Measurements from ENCODE around the gene PFKFB3.
A peak's percentile ranks its signal among the peaks of the same experiment; 100 is the strongest.
"Not testable (repeated sequence)": the region's sequence is repeated elsewhere in the genome, so short reads cannot be mapped to it uniquely, and the experiment has no call there.

PFKFB3 gene

GRCh38 chr10:6201516-6201975 is 1.2 kb upstream of the PFKFB3 start:
- peak; percentile 49 to 89 (median 64) for DNase-seq (ENCODE audit: low read depth in 4 of 4, low spot score in 1 of 4)

- DNase-seq (ENCODE audit: low read depth in 4 of 4, low spot score in 1 of 4), result no peak
These were observed 541 bp upstream of the PFKFB3 start for GRCh38 chr10:6202098-6202683.

- DNase-seq (ENCODE audit: low read depth in 4 of 4, low spot score in 1 of 4), result peak; percentile 20 to 52 (median 28)
These were observed 765 bp downstream of the PFKFB3 start for GRCh38 chr10:6203331-6204062.

GRCh38 chr10:6204063-6204340 is 1.3 kb downstream of the PFKFB3 start:
- peak in 3 of 4 experiments; percentile 42 to 63 (median 52) for DNase-seq (ENCODE audit: low read depth in 4 of 4, low spot score in 1 of 4)

GRCh38 chr10:6204341-6205191 is 1.8 kb downstream of the PFKFB3 start:
- DNase-seq (ENCODE audit: low read depth in 4 of 4, low spot score in 1 of 4), result no peak

DNA sequence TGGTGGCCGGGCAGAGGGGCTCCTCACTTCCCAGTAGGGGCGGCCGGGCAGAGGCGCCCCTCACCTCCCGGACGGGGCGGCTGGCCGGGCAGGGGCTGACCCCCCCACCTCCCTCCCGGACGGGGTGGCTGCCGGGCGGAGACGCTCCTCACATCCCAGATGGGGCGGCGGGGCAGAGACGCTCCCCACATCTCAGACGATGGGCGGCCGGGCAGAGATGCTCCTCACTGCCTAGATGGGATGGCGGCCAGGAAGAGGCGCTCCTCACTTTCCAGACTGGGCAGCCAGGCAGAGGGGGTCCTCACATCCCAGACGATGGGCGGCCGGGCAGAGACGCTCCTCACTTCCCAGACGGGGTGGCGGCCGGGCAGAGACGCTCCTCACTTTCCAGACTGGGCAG is 3.8 kb downstream of the PFKFB3 start:
- not testable (repeated sequence) for DNase-seq (ENCODE audit: low read depth in 4 of 4, low spot score in 1 of 4)

DNA sequence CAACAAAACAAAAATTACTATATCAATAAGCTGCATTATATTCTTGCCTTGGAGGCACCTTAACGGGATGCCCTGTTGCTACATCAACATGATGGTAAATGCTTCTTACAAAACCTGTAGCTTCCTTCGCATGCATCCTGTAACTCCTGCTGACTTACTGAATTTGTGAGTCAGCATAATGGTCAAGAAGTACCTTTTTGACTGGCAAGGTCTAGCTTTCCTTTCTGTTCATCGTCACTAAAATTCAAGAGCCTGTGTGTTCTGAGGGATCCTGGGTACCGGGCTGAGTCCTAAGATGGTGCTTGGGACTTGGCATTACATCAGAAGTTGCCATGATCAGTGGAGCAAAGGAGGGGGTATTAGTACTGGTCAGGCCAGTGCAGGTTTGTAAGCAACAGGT is 4.9 kb downstream of the PFKFB3 start:
- no peak for DNase-seq (ENCODE audit: low read depth in 4 of 4, low spot score in 1 of 4)

- no peak for DNase-seq (ENCODE audit: low read depth in 4 of 4, low spot score in 1 of 4)
These were observed 6.1 kb downstream of the PFKFB3 start for GRCh38 chr10:6208799-6209235.

GRCh38 chr10:6211341-6211670 is 8.6 kb downstream of the PFKFB3 start:
- DNase-seq (ENCODE audit: low read depth in 4 of 4, low spot score in 1 of 4), result no peak

DNA sequence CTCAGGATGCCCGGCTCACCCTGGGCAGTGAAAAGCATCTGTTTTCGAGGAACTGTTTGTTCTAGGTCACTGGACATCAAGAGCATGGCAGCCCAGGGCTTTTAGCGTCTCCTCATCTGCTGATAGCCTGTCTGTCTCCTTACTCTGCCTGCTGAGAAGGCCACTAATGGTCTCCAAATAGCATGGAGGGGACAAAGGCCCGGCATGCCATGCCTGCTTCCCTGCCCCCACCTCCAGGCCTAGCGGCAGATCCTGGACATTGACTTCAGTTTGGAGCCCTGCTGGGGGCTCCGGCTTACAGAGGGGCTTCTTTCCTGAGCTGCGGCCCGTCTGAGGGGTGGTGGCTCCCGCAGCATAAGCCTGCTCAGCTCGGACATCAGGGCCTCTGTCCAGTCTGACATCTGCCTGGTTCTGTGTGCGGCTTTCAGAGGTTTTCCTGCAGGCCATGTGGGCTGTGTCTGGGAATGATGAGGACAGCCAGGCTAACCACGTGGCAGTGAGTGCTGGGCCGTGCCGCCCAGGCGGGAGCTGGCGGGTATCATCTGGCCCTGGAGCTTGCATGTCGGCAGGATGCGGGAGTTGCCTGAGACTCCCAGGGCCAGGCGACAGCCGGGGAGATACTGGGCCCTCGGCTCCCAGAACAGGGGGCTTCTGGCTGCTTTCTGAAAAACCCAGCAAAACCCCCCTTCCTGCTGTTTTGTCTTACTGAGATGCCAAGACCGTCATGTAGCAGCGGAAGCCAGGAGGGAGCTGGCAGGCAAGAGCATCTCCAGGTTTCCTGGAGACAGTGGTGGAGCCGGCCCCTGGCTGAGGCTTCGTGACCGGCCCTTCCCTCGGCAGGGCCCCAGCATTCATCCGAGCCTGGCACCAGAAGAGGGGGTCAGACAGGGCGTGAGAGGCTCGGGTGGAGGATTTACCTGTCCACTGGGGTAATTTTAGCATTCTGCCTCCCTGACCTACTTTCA is 9.2 kb downstream of the PFKFB3 start:
- no peak for DNase-seq (ENCODE audit: low read depth in 4 of 4, low spot score in 1 of 4)

DNA sequence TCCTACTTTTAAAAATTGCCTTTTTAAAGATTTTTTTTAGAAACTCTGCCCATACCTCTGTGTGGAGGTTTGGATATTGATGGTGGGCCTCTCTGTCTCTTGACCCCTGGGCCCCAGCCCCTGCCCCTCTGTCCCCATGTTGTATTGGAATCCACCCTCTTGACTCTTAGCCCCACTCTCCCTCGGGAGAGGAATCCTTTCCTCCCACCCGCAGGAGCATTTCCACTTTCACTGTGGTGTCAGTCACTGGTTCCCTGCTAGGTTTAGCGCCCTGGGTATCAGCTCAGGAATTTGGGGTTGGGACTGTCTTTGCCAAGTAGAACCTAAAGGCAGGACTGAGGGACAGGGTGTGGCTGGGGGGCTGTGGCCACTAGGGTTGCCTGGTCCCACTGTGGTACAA is 10.1 kb downstream of the PFKFB3 start:
- DNase-seq (ENCODE audit: low read depth in 4 of 4, low spot score in 1 of 4), result no peak

GRCh38 chr10:6213257-6213905 is 10.6 kb downstream of the PFKFB3 start:
- DNase-seq (ENCODE audit: low read depth in 4 of 4, low spot score in 1 of 4), result no peak

DNA sequence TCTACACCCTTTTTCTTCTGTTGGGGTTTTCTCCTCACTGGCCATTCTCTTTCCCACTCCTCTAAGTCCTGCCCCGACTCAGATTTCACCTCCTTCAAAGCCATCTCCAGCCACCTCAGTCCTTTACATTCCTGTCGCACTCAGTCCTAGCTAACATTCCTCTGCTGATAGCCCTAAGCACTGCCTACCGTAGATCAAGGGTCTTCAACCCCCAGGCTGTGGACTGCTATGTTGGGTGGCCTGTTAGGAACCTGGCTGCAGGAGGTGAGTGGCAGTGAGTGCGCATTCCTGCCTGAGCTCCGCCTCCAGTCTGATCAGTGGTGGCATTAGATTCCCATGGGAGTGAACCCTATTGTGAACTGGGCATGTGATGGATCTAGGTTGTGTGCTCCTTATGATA is 11.2 kb downstream of the PFKFB3 start:
- DNase-seq (ENCODE audit: low read depth in 4 of 4, low spot score in 1 of 4), result no peak

GRCh38 chr10:6214612-6215011 is 11.9 kb downstream of the PFKFB3 start:
- no peak for DNase-seq (ENCODE audit: low read depth in 4 of 4, low spot score in 1 of 4)

DNA sequence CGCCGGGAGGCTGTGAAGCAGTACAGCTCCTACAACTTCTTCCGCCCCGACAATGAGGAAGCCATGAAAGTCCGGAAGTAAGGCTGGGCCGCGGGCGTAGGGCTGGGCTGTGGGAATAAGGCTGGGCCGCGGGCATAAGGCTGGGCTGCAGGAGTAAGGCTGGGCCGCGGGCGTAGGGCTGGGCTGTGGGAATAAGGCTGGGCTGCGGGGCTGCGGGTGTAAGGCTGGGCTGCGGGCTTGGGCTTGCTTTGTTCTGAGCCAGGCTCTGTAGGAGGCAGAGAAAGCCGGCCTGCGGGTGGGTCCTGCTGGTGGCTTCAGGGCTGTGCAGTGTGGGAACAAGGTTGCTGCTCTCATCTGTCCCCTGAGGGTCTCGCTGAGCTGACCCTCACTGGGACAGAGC is 12.5 kb downstream of the PFKFB3 start:
- DNase-seq (ENCODE audit: low read depth in 4 of 4, low spot score in 1 of 4), result no peak

- no peak for DNase-seq (ENCODE audit: low read depth in 4 of 4, low spot score in 1 of 4)
These were observed 13.2 kb downstream of the PFKFB3 start for GRCh38 chr10:6215683-6216484.

GRCh38 chr10:6216916-6217315 is 14.2 kb downstream of the PFKFB3 start:
- no peak for DNase-seq (ENCODE audit: low read depth in 4 of 4, low spot score in 1 of 4)

DNA sequence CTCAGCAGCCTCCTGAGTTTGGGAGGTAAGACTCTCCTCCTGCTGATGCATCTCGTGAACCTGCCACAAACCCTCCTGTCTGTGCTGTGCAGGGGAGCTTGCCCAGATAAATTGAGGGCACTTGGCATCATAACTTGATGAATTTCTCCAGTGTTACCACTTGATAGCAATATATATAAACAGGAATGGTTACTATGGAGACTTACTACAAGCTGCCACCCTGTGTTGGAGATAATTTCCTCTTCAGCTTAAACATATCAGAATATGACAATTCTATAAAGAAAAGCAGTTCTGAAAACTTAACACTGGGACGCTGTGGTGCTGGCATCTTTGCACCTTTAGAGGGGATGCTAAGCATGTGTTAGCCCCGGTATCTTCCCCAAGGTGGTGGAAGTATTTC is 14.9 kb downstream of the PFKFB3 start:
- DNase-seq (ENCODE audit: low read depth in 4 of 4, low spot score in 1 of 4), result no peak

DNA sequence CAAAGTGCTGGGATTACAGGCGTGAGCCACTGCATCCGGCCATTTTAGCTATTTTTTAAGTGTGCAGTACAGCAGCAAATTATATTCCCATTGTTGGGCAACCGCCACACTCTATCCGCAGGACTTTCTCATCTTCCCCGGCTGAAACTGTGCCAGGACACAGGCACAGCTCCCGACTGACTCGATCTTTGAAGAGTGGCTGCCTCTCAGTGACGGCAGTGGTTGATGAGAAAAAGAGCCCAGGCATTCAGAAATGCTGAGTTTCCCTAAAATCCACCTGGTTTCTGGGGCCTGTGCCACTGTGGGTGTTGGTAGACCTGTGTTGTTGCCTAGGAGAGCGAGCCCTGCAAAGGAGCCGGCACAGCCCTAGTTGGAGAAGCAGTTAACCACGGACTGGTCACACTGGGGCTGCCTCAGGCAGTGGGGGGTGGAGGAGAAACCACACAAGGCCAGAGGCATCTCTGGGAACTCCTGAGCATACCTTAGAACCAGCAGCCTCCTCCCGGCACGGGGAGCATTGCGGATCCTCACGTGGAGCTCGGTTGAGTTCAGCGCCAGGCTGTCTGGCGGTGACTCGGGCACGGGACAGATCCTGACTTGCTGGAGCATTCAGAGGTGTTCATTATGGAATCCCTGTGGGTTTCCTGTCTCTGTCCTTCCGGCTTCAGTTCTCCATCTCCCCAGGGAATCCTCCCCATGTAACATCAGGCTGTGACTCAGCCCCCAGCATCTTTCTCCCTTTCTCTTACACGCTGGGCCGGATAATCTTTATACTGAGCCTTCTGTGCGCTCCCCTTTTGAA is 16.2 kb downstream of the PFKFB3 start:
- DNase-seq (ENCODE audit: low read depth in 4 of 4, low spot score in 1 of 4), result no peak
